ENCODE data around the gene DYRK1B. TPM values are rescaled to one million over a fixed set of nuclear protein-coding genes. Genes with fewer than 3 reads are reported as not detected.

Gene DYRK1B
- total and polyA plus RNA-seq, 2 donors (not counting 1 experiment from before 2014, with no cell fraction given) = 7.7 to 12.2 TPM

DNA sequence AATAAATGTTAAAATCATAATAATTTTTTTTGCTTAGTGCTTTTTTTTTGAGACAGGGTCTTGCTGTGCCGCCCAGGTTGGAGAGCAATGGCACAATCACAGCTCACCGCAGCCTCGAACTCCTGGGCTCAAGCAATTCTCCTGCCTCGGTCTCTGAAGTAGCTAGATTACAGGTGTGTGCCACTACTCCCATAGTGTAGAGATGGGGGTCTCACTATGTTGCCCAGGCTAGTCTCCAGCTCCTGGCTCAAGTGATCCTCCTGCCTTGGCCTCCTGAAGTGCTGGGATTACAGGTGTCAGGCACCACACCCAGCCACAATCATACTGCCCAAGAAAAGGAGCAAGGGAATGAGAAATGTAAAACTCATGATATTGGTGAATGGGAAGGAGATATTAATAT lies 7.1 kb upstream of the DYRK1B start:
- Histone ChIP-seq H3K79me2 (ENCODE audit: control insufficient read depth, insufficient read depth, low read length) (peaks cover 68% of the 10 kb centered on the region), H3K9me3 (ENCODE audit: control insufficient read depth, insufficient read depth, low read depth, low read length) (no peaks in the 10 kb centered on the region), H2AFZ (ENCODE audit: low read length) (no peak overlapping the region), H4K20me1 (ENCODE audit: control insufficient read depth, extremely low read depth, insufficient read depth, low read length) (no peaks in the 10 kb centered on the region), H3K4me1 (ENCODE audit: control insufficient read depth, extremely low read depth, insufficient read depth, low read length) (peaks cover 4% of the 10 kb centered on the region), H3K4me2 (ENCODE audit: extremely low read depth, insufficient read depth, low read length) (no peak overlapping the region), H3K4me3 (replicated peaks in 1 of 4; ENCODE audit: control extremely low read depth in 1 of 4, insufficient read depth in 1 of 4, low read depth in 3 of 4, low read length in 4 of 4) (no peak overlapping the region), H3K27me3 (ENCODE audit: control insufficient read depth, insufficient read depth, low read length) (no peaks in the 10 kb centered on the region), H3K36me3 (ENCODE audit: control insufficient read depth, insufficient read depth, low read length) (peaks cover 17% of the 10 kb centered on the region), H3K27ac (ENCODE audit: insufficient read depth, low read length) (no peak overlapping the region), H3K9ac (ENCODE audit: insufficient read depth, low read length) (no peak overlapping the region)
- DNase-seq (ENCODE audit: low read depth in 2 of 2) = no peak
- no peak for TF ChIP-seq EZH2 (IDR thresholded peaks at IDR 0.05; ENCODE audit: low read length, missing control alignments)
- TF ChIP-seq, protein P1, sequence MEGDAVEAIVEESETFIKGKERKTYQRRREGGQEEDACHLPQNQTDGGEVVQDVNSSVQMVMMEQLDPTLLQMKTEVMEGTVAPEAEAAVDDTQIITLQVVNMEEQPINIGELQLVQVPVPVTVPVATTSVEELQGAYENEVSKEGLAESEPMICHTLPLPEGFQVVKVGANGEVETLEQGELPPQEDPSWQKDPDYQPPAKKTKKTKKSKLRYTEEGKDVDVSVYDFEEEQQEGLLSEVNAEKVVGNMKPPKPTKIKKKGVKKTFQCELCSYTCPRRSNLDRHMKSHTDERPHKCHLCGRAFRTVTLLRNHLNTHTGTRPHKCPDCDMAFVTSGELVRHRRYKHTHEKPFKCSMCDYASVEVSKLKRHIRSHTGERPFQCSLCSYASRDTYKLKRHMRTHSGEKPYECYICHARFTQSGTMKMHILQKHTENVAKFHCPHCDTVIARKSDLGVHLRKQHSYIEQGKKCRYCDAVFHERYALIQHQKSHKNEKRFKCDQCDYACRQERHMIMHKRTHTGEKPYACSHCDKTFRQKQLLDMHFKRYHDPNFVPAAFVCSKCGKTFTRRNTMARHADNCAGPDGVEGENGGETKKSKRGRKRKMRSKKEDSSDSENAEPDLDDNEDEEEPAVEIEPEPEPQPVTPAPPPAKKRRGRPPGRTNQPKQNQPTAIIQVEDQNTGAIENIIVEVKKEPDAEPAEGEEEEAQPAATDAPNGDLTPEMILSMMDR (conservative IDR thresholded peaks at IDR 0.05 in 1 of 2, IDR thresholded peaks at IDR 0.05 in 1 of 2; ENCODE audit: low read depth in 1 of 2, low read length in 2 of 2) = no peak

DNA sequence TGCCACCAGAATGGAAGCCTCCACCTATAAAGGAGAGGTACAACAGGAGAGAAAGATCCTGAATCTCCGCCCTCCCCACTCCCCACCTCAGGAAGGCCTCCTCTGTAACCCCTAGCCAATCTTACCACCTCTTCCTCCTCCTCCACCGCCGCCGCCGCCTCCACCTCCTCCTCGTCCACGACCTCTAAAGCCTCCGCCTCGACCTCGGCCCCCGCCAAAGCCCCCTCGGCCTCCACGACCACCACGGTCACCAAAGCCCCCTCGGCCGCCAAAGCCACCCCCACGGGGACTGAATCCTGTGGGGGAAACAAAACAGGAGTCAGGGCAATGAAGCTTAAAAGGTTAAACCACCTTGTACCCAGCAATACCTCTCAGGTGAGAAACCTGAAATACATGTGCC lies 6.5 kb upstream of the DYRK1B start:
- Histone ChIP-seq H3K9me3 (ENCODE audit: control insufficient read depth, insufficient read depth, low read depth, low read length) (no peaks in the 10 kb centered on the region), H3K4me3 (replicated peaks in 1 of 4; ENCODE audit: control extremely low read depth in 1 of 4, insufficient read depth in 1 of 4, low read depth in 3 of 4, low read length in 4 of 4) (no peak overlapping the region), H4K20me1 (ENCODE audit: control insufficient read depth, extremely low read depth, insufficient read depth, low read length) (no peaks in the 10 kb centered on the region), H3K9ac (ENCODE audit: insufficient read depth, low read length) (no peak overlapping the region), H3K79me2 (ENCODE audit: control insufficient read depth, insufficient read depth, low read length) (peaks cover 63% of the 10 kb centered on the region), H3K27me3 (ENCODE audit: control insufficient read depth, insufficient read depth, low read length) (no peaks in the 10 kb centered on the region), H3K4me1 (ENCODE audit: control insufficient read depth, extremely low read depth, insufficient read depth, low read length) (peaks cover 4% of the 10 kb centered on the region), H3K27ac (ENCODE audit: insufficient read depth, low read length) (no peak overlapping the region), H2AFZ (ENCODE audit: low read length) (no peak overlapping the region), H3K4me2 (ENCODE audit: extremely low read depth, insufficient read depth, low read length) (no peak overlapping the region), H3K36me3 (ENCODE audit: control insufficient read depth, insufficient read depth, low read length) (peaks cover 17% of the 10 kb centered on the region)
- TF ChIP-seq, protein P1 (conservative IDR thresholded peaks at IDR 0.05 in 1 of 2, IDR thresholded peaks at IDR 0.05 in 1 of 2; ENCODE audit: low read depth in 1 of 2, low read length in 2 of 2) = no peak
- no peak for TF ChIP-seq EZH2 (IDR thresholded peaks at IDR 0.05; ENCODE audit: low read length, missing control alignments)
- DNase-seq (ENCODE audit: low read depth in 2 of 2) = no peak

DNA sequence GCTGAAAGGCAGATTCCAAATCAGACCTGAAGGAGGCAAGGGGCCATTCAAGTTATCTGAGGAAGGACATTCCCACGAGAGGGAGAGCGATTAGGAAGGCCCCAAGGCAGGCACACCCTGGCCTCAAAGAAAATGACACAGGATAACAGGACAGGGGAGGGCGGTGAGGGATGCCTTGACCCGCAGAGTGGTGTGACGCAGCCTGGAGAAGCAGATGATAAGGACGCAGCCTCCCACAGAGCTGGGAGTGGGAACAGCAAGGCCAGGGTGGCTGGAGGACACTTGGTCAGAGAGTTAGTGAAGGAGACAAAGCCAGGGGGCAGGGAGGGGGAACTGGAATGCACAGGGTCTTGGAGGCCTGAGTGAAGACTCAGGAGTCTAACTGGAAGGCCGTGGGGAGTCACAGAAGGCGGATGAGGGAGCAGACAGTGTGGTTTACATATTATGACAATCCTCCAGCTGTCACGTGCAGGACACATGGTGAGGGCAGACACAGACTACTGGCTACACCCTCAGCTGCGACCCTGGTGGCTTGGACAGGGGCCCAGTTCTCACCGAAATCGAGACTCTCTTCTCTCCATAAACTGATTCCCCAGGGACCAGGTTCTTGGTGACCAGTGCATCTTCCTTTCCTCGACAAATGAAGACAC lies 5.8 kb upstream of the DYRK1B start:
- H3K4me3 ChIP-seq (replicated peaks in 1 of 4; ENCODE audit: control extremely low read depth in 1 of 4, insufficient read depth in 1 of 4, low read depth in 3 of 4, low read length in 4 of 4) = no peak overlapping the region
- peaks cover 19% of the 10 kb centered on the region for H3K36me3 ChIP-seq (ENCODE audit: control insufficient read depth, insufficient read depth, low read length)
- peaks cover 56% of the 10 kb centered on the region for H3K79me2 ChIP-seq (ENCODE audit: control insufficient read depth, insufficient read depth, low read length)
- H3K9me3 ChIP-seq (ENCODE audit: control insufficient read depth, insufficient read depth, low read depth, low read length) = no peaks in the 10 kb centered on the region
- H3K27me3 ChIP-seq (ENCODE audit: control insufficient read depth, insufficient read depth, low read length) = no peaks in the 10 kb centered on the region
- no peak for TF ChIP-seq EZH2 (IDR thresholded peaks at IDR 0.05; ENCODE audit: low read length, missing control alignments)
- TF ChIP-seq, protein P1 (conservative IDR thresholded peaks at IDR 0.05 in 1 of 2, IDR thresholded peaks at IDR 0.05 in 1 of 2; ENCODE audit: low read depth in 1 of 2, low read length in 2 of 2) = no peak
- H3K4me1 ChIP-seq (ENCODE audit: control insufficient read depth, extremely low read depth, insufficient read depth, low read length) = peaks cover 4% of the 10 kb centered on the region
- H2AFZ ChIP-seq (ENCODE audit: low read length) = no peak overlapping the region
- no peaks in the 10 kb centered on the region for H4K20me1 ChIP-seq (ENCODE audit: control insufficient read depth, extremely low read depth, insufficient read depth, low read length)
- no peak overlapping the region for H3K9ac ChIP-seq (ENCODE audit: insufficient read depth, low read length)
- DNase-seq (ENCODE audit: low read depth in 2 of 2) = no peak
- H3K4me2 ChIP-seq (ENCODE audit: extremely low read depth, insufficient read depth, low read length) = no peak overlapping the region
- H3K27ac ChIP-seq (ENCODE audit: insufficient read depth, low read length) = no peak overlapping the region
